Ovary (tissue), 3 donors: ENCODE measurements around the gene TMEM134.

ENCODE experiments used
- CTCF ChIP-seq, 3 donors: fragments of 450-650 bp in 2 of 3; fragments of 200-600 bp in 1 of 3; IDR thresholded peaks; one replicate each; pipeline versions ENCODE4 v1.5.1 to v1.8.0; 2016 to 2022; ENCODE audit warnings: antibody characterized with exemption in 3 of 3, mild to moderate bottlenecking in 1 of 3
- POLR2A ChIP-seq: fragments of 450-650 bp; IDR thresholded peaks from one replicate; pipeline ENCODE4 v1.6.1; 2017; ENCODE audit warnings: antibody characterized with exemption, mild to moderate bottlenecking, moderate library complexity
- donor health status: DM: no; HTN: no; CAD: no.

- TF ChIP-seq CTCF (IDR thresholded peaks at IDR 0.05) = no peak
- TF ChIP-seq POLR2A = no peak
These were observed 47.5 kb downstream of the TMEM134 start for GRCh38 chr11:67421430-67422031.
